ENCODE measurements around the gene HIRA. TPM values are rescaled to one million over a fixed set of nuclear protein-coding genes. Genes with fewer than 3 reads are reported as not detected.

The HIRA gene
- total RNA-seq, 1 experiment from 2014 or later = 23.8 TPM

GRCh38 chr22:19422440-19423301, 8.9 kb downstream of the HIRA start:
- ATAC-seq = no peak
- ChIA-PET CTCF (no interaction called here), POLR2A (interaction anchor here (0.5 kb wide), 1 partner anchor 17 kb away, joined by 5 read pairs; no protein-coding TSS in a partner anchor)
- intact Hi-C loops (cut with micrococcal nuclease; ENCODE audit: unreplicated experiment) = no loop called here
- no peaks in the 10 kb centered on the region; the same call in 1 of the 2 replicates for H3K4me1 ChIP-seq (ENCODE audit: control insufficient read depth, insufficient read depth, low read length)
- TF ChIP-seq POLR2AphosphoS5 (IDR thresholded peaks at IDR 0.05; ENCODE audit: low read depth, low read length) (no peak), CTCF (IDR thresholded peaks at IDR 0.05) (no peak), TCF7L2 (IDR thresholded peaks at IDR 0.05; ENCODE audit: low read depth, low read length) (no peak), SIN3A (IDR thresholded peaks at IDR 0.05; ENCODE audit: borderline replicate concordance, insufficient read depth, low read depth, low read length) (no peak)
- no peak overlapping the region for H3K4me3 ChIP-seq (ENCODE audit: low read depth in 2 of 2, low read length in 2 of 2)
- no peak overlapping the region for H3K27ac ChIP-seq (ENCODE audit: low read length)
- DNase-seq (ENCODE audit: low read depth, low spot score) = no peak
- H3K9me3 ChIP-seq (ENCODE audit: control insufficient read depth, insufficient read depth, low read depth, low read length) = no peaks in the 10 kb centered on the region
- no peaks in the 10 kb centered on the region for H3K36me3 ChIP-seq (ENCODE audit: control insufficient read depth, insufficient read depth, low read length)
- in situ Hi-C loops (cut with HindIII; ENCODE audit: low pct_unique_long_range_greater_than_20kb, low sequenced_read_pairs) = no loop called here
- no peaks in the 10 kb centered on the region for H3K27me3 ChIP-seq (ENCODE audit: control insufficient read depth, insufficient read depth, low read length)
- BruUV-seq (replicated peaks) = no TSS peak

DNA sequence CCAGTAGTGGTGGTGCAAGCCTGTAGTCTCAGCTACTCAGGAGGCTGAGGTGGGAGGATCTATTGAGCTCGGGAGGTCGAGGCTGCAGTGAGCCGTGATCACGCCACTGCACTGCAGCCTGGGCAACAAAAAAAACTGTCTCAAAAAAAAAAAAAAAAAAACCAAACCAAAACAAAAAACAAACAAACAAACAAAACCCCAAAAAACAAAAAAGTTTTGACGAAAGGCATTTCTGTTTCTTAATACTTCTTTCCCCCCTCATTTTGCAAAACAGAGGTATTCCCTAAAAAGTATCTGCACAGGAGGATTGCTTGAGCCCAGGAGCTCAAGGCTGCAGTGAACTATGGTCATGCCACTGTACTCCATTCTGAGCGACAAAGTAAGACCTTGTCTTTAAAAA, 11.2 kb downstream of the HIRA start:
- DNase-seq (ENCODE audit: low read depth, low spot score) = no peak
- ATAC-seq = no peak
- no peaks in the 10 kb centered on the region for H3K27me3 ChIP-seq (ENCODE audit: control insufficient read depth, insufficient read depth, low read length)
- POLR2A ChIA-PET = no interaction called here
- H3K4me1 ChIP-seq (ENCODE audit: control insufficient read depth, insufficient read depth, low read length) = no peaks in the 10 kb centered on the region; the same call in 1 of the 2 replicates
- intact Hi-C loops (cut with micrococcal nuclease; ENCODE audit: unreplicated experiment) = no loop called here
- TF ChIP-seq SIN3A (IDR thresholded peaks at IDR 0.05; ENCODE audit: borderline replicate concordance, insufficient read depth, low read depth, low read length) = no peak
- TF ChIP-seq, protein P1, sequence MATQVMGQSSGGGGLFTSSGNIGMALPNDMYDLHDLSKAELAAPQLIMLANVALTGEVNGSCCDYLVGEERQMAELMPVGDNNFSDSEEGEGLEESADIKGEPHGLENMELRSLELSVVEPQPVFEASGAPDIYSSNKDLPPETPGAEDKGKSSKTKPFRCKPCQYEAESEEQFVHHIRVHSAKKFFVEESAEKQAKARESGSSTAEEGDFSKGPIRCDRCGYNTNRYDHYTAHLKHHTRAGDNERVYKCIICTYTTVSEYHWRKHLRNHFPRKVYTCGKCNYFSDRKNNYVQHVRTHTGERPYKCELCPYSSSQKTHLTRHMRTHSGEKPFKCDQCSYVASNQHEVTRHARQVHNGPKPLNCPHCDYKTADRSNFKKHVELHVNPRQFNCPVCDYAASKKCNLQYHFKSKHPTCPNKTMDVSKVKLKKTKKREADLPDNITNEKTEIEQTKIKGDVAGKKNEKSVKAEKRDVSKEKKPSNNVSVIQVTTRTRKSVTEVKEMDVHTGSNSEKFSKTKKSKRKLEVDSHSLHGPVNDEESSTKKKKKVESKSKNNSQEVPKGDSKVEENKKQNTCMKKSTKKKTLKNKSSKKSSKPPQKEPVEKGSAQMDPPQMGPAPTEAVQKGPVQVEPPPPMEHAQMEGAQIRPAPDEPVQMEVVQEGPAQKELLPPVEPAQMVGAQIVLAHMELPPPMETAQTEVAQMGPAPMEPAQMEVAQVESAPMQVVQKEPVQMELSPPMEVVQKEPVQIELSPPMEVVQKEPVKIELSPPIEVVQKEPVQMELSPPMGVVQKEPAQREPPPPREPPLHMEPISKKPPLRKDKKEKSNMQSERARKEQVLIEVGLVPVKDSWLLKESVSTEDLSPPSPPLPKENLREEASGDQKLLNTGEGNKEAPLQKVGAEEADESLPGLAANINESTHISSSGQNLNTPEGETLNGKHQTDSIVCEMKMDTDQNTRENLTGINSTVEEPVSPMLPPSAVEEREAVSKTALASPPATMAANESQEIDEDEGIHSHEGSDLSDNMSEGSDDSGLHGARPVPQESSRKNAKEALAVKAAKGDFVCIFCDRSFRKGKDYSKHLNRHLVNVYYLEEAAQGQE (IDR thresholded peaks at IDR 0.05; ENCODE audit: insufficient read depth in 1 of 2, low read depth in 2 of 2, low read length in 1 of 2) = no peak
- H3K9me3 ChIP-seq (ENCODE audit: control insufficient read depth, insufficient read depth, low read depth, low read length) = no peaks in the 10 kb centered on the region
- H3K27ac ChIP-seq (ENCODE audit: low read length) = no peak overlapping the region
- in situ Hi-C loops (cut with HindIII; ENCODE audit: low pct_unique_long_range_greater_than_20kb, low sequenced_read_pairs) = no loop called here
- BruUV-seq (replicated peaks) = no TSS peak
- no peaks in the 10 kb centered on the region for H3K36me3 ChIP-seq (ENCODE audit: control insufficient read depth, insufficient read depth, low read length)
- CTCF ChIA-PET = no interaction called here
- H3K4me3 ChIP-seq (ENCODE audit: low read depth in 2 of 2, low read length in 2 of 2) = no peak overlapping the region
